Left lung (tissue), 10 donors: ENCODE results near the gene MPZL1. TPM values are rescaled to one million over a fixed set of nuclear protein-coding genes. Genes with fewer than 3 reads are reported as not detected.
"Not testable (repeated sequence)": the region's sequence is repeated elsewhere in the genome, so short reads cannot be mapped to it uniquely, and the experiment has no call there.

ENCODE experiments used
- ATAC-seq: fragments of 200-7000 bp; cut with Tn5 transposase; one replicate; pipeline ENCODE4 v1.9.1; 2020; ENCODE audit warnings: moderate library complexity
- DNase-seq, 4 donors: peaks; one replicate each; pipeline ENCODE4 v3.0.0-alpha.2; 2013 to 2020
- H3K27ac ChIP-seq, 2 donors: fragments of 200-600 bp; sonication (generic) in 1 of 2; one replicate each; pipeline versions ENCODE4 v1.5.0 to v1.8.0; 2020 to 2021
- H3K27me3 ChIP-seq, 2 donors: fragments of 200-600 bp; sonication (generic) in 1 of 2; one replicate each; pipeline versions ENCODE4 v1.5.0 to v1.8.0; 2020 to 2021
- H3K36me3 ChIP-seq, 2 donors: fragments of 200-600 bp; sonication (generic) in 1 of 2; one replicate each; pipeline versions ENCODE4 v1.5.0 to v1.8.0; 2020 to 2021
- H3K4me1 ChIP-seq, 2 donors: fragments of 200-600 bp; one replicate each; pipeline ENCODE4 v1.8.0; 2021
- H3K4me3 ChIP-seq, 2 donors: fragments of 200-600 bp; sonication (generic) in 1 of 2; one replicate each; pipeline versions ENCODE4 v1.5.0 to v1.8.0; 2020 to 2021; ENCODE audit warnings: mild to moderate bottlenecking in 1 of 2
- H3K9me3 ChIP-seq, 2 donors: fragments of 200-600 bp; sonication (generic) in 1 of 2; one replicate each; pipeline versions ENCODE4 v1.5.0 to v1.8.0; 2020 to 2021
- CTCF ChIP-seq, 2 donors: fragments of 200-600 bp; sonication (generic) in 1 of 2; IDR thresholded peaks; one replicate each; pipeline versions ENCODE4 v1.5.0 to v1.8.0; 2021; ENCODE audit warnings: antibody characterized with exemption in 2 of 2
- intact Hi-C, 2 donors: fragments of 100-400 bp; cut with DNase I; formaldehyde crosslinking; loops; one replicate each; pipeline versions ENCODE4 v1.11.2 to v1.14.2; 2022
- polyA plus RNA-seq, 6 donors: library from polyadenylated mRNA; unstranded; fragments of 120-200 nt; gene quantifications; one replicate each; pipeline ENCODE4 v1.2.1, GENCODE V29; 2013; ENCODE audit not compliant: insufficient read length in 6 of 6
- total RNA-seq, 2 donors: library from RNA; stranded (reverse); fragmentation: NEBNext Ultra II Directional; extraction: Animal tissue kit (Norgen Biotek cat#: 25700); gene quantifications; one replicate each; pipeline ENCODE4 v1.2.1, GENCODE V29; 2021
- donor health status: DM: no; HTN: yes; CAD: no.
- donor health status: DM: no; HTN: no; CAD: no.

The MPZL1 gene
- total and polyA plus RNA-seq, 8 donors: 110 to 148 (median 122) TPM

- H3K27ac ChIP-seq: no peak overlapping the region
- TF ChIP-seq CTCF (IDR thresholded peaks at IDR 0.05): no peak
- H3K4me1 ChIP-seq: no peaks in the 10 kb centered on the region
- no peaks in the 10 kb centered on the region for H3K36me3 ChIP-seq
- DNase-seq: no peak
- H3K4me3 ChIP-seq: no peak overlapping the region
- no peak for ATAC-seq
- intact Hi-C loops: no loop called here
- H3K27me3 ChIP-seq: no peaks in the 10 kb centered on the region
- no peaks in the 10 kb centered on the region for H3K9me3 ChIP-seq
Measured at GRCh38 chr1:167826127-167826526, 104.3 kb downstream of the MPZL1 start.

GRCh38 chr1:167829868-167830267 is 108.1 kb downstream of the MPZL1 start:
- no peak overlapping the region for H3K4me3 ChIP-seq
- no peak overlapping the region for H3K27ac ChIP-seq
- H3K27me3 ChIP-seq: no peaks in the 10 kb centered on the region
- TF ChIP-seq CTCF (IDR thresholded peaks at IDR 0.05): no peak
- DNase-seq (no peak), ATAC-seq (no peak)
- no peaks in the 10 kb centered on the region for H3K36me3 ChIP-seq
- H3K9me3 ChIP-seq: no peaks in the 10 kb centered on the region
- intact Hi-C loops: no loop called here
- H3K4me1 ChIP-seq: no peaks in the 10 kb centered on the region

- DNase-seq, ATAC-seq, H3K4me1 ChIP-seq, H3K27ac ChIP-seq, H3K27me3 ChIP-seq, H3K4me3 ChIP-seq, H3K9me3 ChIP-seq, intact Hi-C loops, H3K36me3 ChIP-seq: not testable (repeated sequence)
Measured at GRCh38 chr1:167830668-167831067, 108.9 kb downstream of the MPZL1 start.

- Histone ChIP-seq H3K27ac (no peak overlapping the region), H3K9me3 (no peaks in the 10 kb centered on the region), H3K4me1 (no peaks in the 10 kb centered on the region), H3K36me3 (no peaks in the 10 kb centered on the region), H3K27me3 (no peaks in the 10 kb centered on the region), H3K4me3 (no peak overlapping the region)
- ATAC-seq (no peak), DNase-seq (no peak)
- no peak for TF ChIP-seq CTCF (IDR thresholded peaks at IDR 0.05)
- intact Hi-C loops: no loop called here
Measured at GRCh38 chr1:167832693-167833092, 110.9 kb downstream of the MPZL1 start.

GRCh38 chr1:167833904-167834303 is 112.1 kb downstream of the MPZL1 start:
- Histone ChIP-seq H3K36me3 (no peaks in the 10 kb centered on the region), H3K4me3 (no peak overlapping the region), H3K27me3 (no peaks in the 10 kb centered on the region), H3K9me3 (no peaks in the 10 kb centered on the region), H3K4me1 (no peaks in the 10 kb centered on the region), H3K27ac (no peak overlapping the region)
- intact Hi-C loops: no loop called here
- DNase-seq: no peak
- no peak for TF ChIP-seq CTCF (IDR thresholded peaks at IDR 0.05)
- no peak for ATAC-seq

GRCh38 chr1:167836197-167836596 is 114.4 kb downstream of the MPZL1 start:
- H3K36me3 ChIP-seq: no peaks in the 10 kb centered on the region
- H3K4me1 ChIP-seq: no peaks in the 10 kb centered on the region
- no peaks in the 10 kb centered on the region for H3K27me3 ChIP-seq
- no peak overlapping the region for H3K27ac ChIP-seq
- no peak for TF ChIP-seq CTCF (IDR thresholded peaks at IDR 0.05)
- H3K4me3 ChIP-seq: no peak overlapping the region
- intact Hi-C loops: no loop called here
- no peak for DNase-seq
- no peaks in the 10 kb centered on the region for H3K9me3 ChIP-seq
- ATAC-seq: no peak
